Endothelial cell of umbilical vein (primary cell): Measurements from ENCODE around the gene SNCA.

Experiments
- EZH2 ChIP-seq: IDR thresholded peaks from 2 replicates; pipeline ENCODE4 v1.6.1; 2012; ENCODE audit warnings: borderline replicate concordance, low read depth, mild to moderate bottlenecking, moderate library complexity, low read length, inconsistent platforms; ENCODE audit not compliant: severe bottlenecking
- GATA2 ChIP-seq: IDR thresholded peaks from 2 replicates; pipeline ENCODE4 v1.7.0; 2011; ENCODE audit warnings: low read depth, mild to moderate bottlenecking, moderate library complexity, mixed read lengths, low read length; ENCODE audit not compliant: insufficient read length, insufficient read depth
- JUN ChIP-seq: IDR thresholded peaks from 2 replicates; pipeline ENCODE4 v1.6.1; 2011; ENCODE audit warnings: borderline replicate concordance, low read depth; ENCODE audit not compliant: insufficient read length, insufficient read depth
- MAX ChIP-seq: IDR thresholded peaks from 2 replicates; pipeline ENCODE4 v1.6.1; 2011; ENCODE audit not compliant: insufficient read depth, insufficient read length
- POLR2A ChIP-seq: IDR thresholded peaks from 2 replicates; pipeline ENCODE4 v1.6.1; 2012; ENCODE audit warnings: low read depth, mild to moderate bottlenecking, control low read depth, low read length
- POLR2AphosphoS5 ChIP-seq: IDR thresholded peaks from 2 replicates; pipeline ENCODE4 v1.6.1; 2012; ENCODE audit warnings: low read depth, mild to moderate bottlenecking, control low read depth, low read length, moderate library complexity; ENCODE audit not compliant: insufficient read depth
- TF ChIP-seq, protein P1 (sequence below), 2 donors: IDR thresholded peaks; 1 replicate in 1 of 2; 2 replicates in 1 of 2; pipeline ENCODE4 v1.5.1; 2011; ENCODE audit warnings: low read length in 2 of 2, mild to moderate bottlenecking in 2 of 2, moderate library complexity in 2 of 2, control low read depth in 1 of 2, inconsistent platforms in 1 of 2, low read depth in 1 of 2; ENCODE audit not compliant: insufficient read depth in 1 of 2; ENCODE audit errors: extremely low read depth in 1 of 2

- no peak for TF ChIP-seq POLR2A
- TF ChIP-seq, protein P1, sequence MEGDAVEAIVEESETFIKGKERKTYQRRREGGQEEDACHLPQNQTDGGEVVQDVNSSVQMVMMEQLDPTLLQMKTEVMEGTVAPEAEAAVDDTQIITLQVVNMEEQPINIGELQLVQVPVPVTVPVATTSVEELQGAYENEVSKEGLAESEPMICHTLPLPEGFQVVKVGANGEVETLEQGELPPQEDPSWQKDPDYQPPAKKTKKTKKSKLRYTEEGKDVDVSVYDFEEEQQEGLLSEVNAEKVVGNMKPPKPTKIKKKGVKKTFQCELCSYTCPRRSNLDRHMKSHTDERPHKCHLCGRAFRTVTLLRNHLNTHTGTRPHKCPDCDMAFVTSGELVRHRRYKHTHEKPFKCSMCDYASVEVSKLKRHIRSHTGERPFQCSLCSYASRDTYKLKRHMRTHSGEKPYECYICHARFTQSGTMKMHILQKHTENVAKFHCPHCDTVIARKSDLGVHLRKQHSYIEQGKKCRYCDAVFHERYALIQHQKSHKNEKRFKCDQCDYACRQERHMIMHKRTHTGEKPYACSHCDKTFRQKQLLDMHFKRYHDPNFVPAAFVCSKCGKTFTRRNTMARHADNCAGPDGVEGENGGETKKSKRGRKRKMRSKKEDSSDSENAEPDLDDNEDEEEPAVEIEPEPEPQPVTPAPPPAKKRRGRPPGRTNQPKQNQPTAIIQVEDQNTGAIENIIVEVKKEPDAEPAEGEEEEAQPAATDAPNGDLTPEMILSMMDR (IDR thresholded peaks at IDR 0.05; ENCODE audit: extremely low read depth in 1 of 2, insufficient read depth in 1 of 2, low read depth in 1 of 2, low read length in 2 of 2): no peak
- TF ChIP-seq POLR2AphosphoS5: no peak
- TF ChIP-seq JUN: peak; percentile 18
- TF ChIP-seq MAX: no peak
- TF ChIP-seq EZH2: no peak
- no peak for TF ChIP-seq GATA2
Observed at GRCh38 chr4:89724716-89725115, 112.2 kb downstream of the SNCA start.
